Calu3 (cell line): ENCODE measurements around the gene PDGFB. TPM values are rescaled to one million over a fixed set of nuclear protein-coding genes. Genes with fewer than 3 reads are reported as not detected.

Experiments used
- BruUV-seq: library from RNA; stranded (reverse); fragments of 400-500 nt; replicated peaks from 2 replicates; lab custom pipeline; 2021; lab: Mats Ljungman, UMichigan
- CTCF ChIA-PET: fragments of 300-600 bp; sonication (Branson Sonifier 250); formaldehyde crosslinking; loops from one replicate; lab custom pipeline; 2022; ENCODE audit warnings: antibody characterized with exemption; lab: Charles Lee
- DNase-seq: peaks from one replicate; pipeline ENCODE4 v3.0.0; 2022
- H3K27ac Mint-ChIP-seq: one replicate; pipeline ENCODE4 v1.8.0; 2022; ENCODE audit warnings: mixed read lengths; ENCODE audit not compliant: unreplicated experiment
- H3K27me3 Mint-ChIP-seq: one replicate; pipeline ENCODE4 v1.8.0; 2022; ENCODE audit warnings: mixed read lengths; ENCODE audit not compliant: unreplicated experiment
- H3K36me3 Mint-ChIP-seq: one replicate; pipeline ENCODE4 v1.8.0; 2022; ENCODE audit warnings: mild to moderate bottlenecking, moderate library complexity, mixed read lengths; ENCODE audit not compliant: insufficient read depth, unreplicated experiment
- H3K4me1 Mint-ChIP-seq: one replicate; pipeline ENCODE4 v1.8.0; 2022; ENCODE audit warnings: mild to moderate bottlenecking, low read depth, mixed read lengths; ENCODE audit not compliant: unreplicated experiment
- H3K4me3 Mint-ChIP-seq: one replicate; pipeline ENCODE4 v1.8.0; 2022; ENCODE audit warnings: mild to moderate bottlenecking, low read depth, moderate library complexity, mixed read lengths; ENCODE audit not compliant: unreplicated experiment
- H3K9me3 Mint-ChIP-seq: one replicate; pipeline ENCODE4 v1.8.0; 2022; ENCODE audit warnings: low read depth, mixed read lengths; ENCODE audit not compliant: unreplicated experiment
- intact Hi-C: fragments of 100-400 bp; cut with micrococcal nuclease; formaldehyde crosslinking; loops from one replicate; pipeline ENCODE4 v1.10.0; 2022; ENCODE audit not compliant: unreplicated experiment
- total RNA-seq: library from RNA; stranded (reverse); gene quantifications from 2 replicates; pipeline ENCODE4 v1.2.3, GENCODE V29; 2022
- TF ChIP-seq, protein P1 (sequence below): fragments of 200-600 bp; IDR thresholded peaks from one replicate; pipeline ENCODE4 v1.8.0; 2022; ENCODE audit warnings: antibody characterized with exemption; ENCODE audit not compliant: unreplicated experiment

The PDGFB gene
- total RNA-seq, 1 experiment from 2014 or later, result 25.9 TPM

DNA sequence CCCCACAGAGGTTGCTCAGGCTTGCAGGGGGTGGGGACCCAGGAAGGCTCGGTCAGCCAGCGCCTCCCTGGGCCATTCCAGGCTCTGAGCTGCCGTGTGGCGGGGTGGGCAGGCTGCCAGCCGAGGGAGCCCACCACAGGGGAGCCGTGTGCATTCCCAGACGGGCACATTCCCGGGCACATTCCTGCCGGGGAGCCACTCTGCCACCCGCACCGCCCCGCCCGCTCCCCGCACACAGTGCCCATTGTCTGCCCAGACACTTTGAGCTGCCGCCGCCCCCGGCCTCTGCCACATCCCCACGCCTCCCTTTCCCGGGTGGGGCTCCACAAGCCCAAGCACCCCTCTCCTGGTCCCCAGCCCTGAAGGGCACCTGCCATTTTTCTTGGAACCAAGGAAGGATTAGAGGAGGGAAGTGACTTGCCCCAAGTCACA is 47.3 kb upstream of the PDGFB start:
- peaks cover 45% of the 10 kb centered on the region for H3K36me3 Mint-ChIP-seq
- intact Hi-C loops, result loop anchor here (5.0 kb wide), 1 partner anchor 50 kb away; the partner anchor contains the start of gene PDGFB
- no peaks in the 10 kb centered on the region for H3K9me3 Mint-ChIP-seq
- TF ChIP-seq, protein P1, sequence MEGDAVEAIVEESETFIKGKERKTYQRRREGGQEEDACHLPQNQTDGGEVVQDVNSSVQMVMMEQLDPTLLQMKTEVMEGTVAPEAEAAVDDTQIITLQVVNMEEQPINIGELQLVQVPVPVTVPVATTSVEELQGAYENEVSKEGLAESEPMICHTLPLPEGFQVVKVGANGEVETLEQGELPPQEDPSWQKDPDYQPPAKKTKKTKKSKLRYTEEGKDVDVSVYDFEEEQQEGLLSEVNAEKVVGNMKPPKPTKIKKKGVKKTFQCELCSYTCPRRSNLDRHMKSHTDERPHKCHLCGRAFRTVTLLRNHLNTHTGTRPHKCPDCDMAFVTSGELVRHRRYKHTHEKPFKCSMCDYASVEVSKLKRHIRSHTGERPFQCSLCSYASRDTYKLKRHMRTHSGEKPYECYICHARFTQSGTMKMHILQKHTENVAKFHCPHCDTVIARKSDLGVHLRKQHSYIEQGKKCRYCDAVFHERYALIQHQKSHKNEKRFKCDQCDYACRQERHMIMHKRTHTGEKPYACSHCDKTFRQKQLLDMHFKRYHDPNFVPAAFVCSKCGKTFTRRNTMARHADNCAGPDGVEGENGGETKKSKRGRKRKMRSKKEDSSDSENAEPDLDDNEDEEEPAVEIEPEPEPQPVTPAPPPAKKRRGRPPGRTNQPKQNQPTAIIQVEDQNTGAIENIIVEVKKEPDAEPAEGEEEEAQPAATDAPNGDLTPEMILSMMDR, result no peak
- CTCF ChIA-PET, result interaction anchor here (0.9 to 1.9 kb wide), 5 partner anchors 9 to 121 kb away, joined by 3 to 17 read pairs (median 5); partner anchors contain the start of gene PDGFB
- BruUV-seq, result no TSS peak
- DNase-seq, result peak; percentile 92
- peaks cover 82% of the 10 kb centered on the region for H3K4me1 Mint-ChIP-seq
- H3K27me3 Mint-ChIP-seq, result no peaks in the 10 kb centered on the region
- peak overlapping the region; percentile 94 for H3K27ac Mint-ChIP-seq
- H3K4me3 Mint-ChIP-seq, result peak overlapping the region; percentile 52

DNA sequence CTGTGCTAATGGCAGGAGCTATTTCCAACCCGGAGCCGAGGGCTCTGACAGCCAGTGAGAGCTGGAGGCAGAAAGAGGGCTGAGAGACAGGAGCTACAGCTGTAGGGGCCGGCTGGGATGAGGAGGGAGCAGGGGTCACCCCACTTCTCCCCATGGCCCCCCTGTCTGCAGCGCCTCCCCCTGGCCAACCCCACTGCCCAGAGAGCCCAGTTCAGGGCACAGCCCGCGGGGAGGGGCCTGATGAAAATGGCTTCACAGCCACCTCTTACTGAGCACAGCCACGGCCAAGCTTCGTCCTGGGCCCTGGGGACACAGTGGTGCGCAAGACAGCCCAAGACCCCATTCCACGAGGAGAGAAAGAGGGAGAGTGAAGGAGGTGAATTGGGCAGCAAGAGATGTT is 46.7 kb upstream of the PDGFB start:
- TF ChIP-seq, protein P1, result peak; percentile 35
- peak overlapping the region; percentile 52 for H3K4me3 Mint-ChIP-seq
- H3K4me1 Mint-ChIP-seq, result peaks cover 77% of the 10 kb centered on the region
- peaks cover 45% of the 10 kb centered on the region for H3K36me3 Mint-ChIP-seq
- BruUV-seq, result no TSS peak
- no peak for DNase-seq
- H3K9me3 Mint-ChIP-seq, result no peaks in the 10 kb centered on the region
- CTCF ChIA-PET, result interaction anchor here (0.9 to 1.9 kb wide), 5 partner anchors 8 to 85 kb away, joined by 3 to 17 read pairs (median 4); partner anchors contain the start of gene PDGFB
- peak overlapping the region; percentile 94 for H3K27ac Mint-ChIP-seq
- intact Hi-C loops, result loop anchor here (5.0 kb wide), 1 partner anchor 49 kb away; the partner anchor contains the start of gene PDGFB
- no peaks in the 10 kb centered on the region for H3K27me3 Mint-ChIP-seq

DNA sequence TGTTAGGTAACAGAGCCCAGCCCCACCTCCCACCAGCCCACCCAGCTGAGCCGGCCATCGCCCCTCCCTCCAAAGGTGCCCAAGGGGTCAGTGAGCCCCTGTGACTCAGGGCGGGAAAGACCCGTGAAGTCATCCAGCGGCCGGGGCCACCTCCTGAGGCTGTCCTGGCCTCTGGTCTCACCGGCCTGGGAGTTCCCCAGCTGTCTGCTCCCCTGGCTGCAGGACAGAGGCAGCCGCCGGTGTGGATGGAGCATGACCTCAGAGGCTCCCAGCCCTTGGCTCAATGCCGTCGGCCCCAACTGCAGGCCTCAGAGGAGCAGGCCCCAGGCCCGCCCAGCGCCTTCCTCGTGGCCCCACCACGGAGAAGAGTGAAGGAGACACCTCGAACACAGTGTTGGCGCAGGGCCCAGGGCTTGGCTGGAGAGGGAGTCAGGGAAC is 46.0 kb upstream of the PDGFB start:
- intact Hi-C loops, result loop anchor here (5.0 kb wide), 1 partner anchor 48 kb away; the partner anchor contains the start of gene PDGFB
- peak; percentile 88 for DNase-seq
- H3K4me1 Mint-ChIP-seq, result peaks cover 70% of the 10 kb centered on the region
- H3K27me3 Mint-ChIP-seq, result no peaks in the 10 kb centered on the region
- CTCF ChIA-PET, result interaction anchor here (0.7 to 1.8 kb wide), 7 partner anchors 19 to 84 kb away, joined by 3 to 10 read pairs (median 3); partner anchors contain the start of gene PDGFB
- peaks cover 45% of the 10 kb centered on the region for H3K36me3 Mint-ChIP-seq
- peak overlapping the region; percentile 94 for H3K27ac Mint-ChIP-seq
- no TSS peak for BruUV-seq
- H3K4me3 Mint-ChIP-seq, result peak overlapping the region; percentile 52
- H3K9me3 Mint-ChIP-seq, result peaks cover 3% of the 10 kb centered on the region
- TF ChIP-seq, protein P1, result no peak

DNA sequence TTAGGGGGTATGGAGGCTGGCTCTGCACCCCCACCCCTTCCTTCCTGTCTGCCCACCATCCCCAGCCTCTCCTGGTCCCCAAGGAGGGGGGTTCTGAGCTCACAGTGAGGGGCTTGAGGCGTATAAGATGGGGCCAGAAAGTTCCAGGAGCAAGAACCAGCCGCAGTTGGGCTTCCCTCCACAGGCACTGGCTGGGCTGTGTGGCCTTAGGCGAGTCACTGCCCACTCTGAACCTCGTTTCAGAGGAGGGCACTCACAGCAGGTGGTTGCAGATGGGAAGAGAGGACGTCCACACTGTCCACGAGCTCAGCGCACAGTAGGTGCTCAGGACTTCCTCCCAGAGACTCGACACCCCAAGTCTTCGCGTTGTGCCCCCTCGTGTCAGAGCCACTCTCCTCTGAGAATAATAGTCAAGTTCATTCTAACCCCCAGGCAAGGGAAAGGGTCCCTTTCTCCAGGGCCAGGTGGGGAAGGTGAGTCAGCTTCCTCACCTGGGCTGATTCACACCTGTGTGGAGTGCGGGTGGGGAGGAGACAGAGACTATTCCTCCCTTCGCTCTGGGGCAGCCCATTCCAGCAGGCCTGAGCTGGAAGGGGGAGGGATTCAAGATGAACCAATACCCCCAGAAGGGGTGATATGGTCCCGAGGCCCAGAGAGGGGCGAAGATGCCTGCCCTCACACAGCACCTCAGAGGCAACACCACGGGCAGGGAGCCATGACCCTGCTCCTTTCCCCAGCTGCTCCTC is 45.4 kb upstream of the PDGFB start:
- CTCF ChIA-PET, result interaction anchor here (0.7 to 1.8 kb wide), 6 partner anchors 19 to 83 kb away, joined by 3 to 10 read pairs (median 4); partner anchors contain the start of gene PDGFB
- peak overlapping the region; percentile 94 for H3K27ac Mint-ChIP-seq
- intact Hi-C loops, result loop anchor here (5.0 kb wide), 1 partner anchor 48 kb away; the partner anchor contains the start of gene PDGFB
- peak; percentile 73 for DNase-seq
- H3K36me3 Mint-ChIP-seq, result peaks cover 45% of the 10 kb centered on the region
- BruUV-seq, result TSS peak; percentile 52
- no peaks in the 10 kb centered on the region for H3K27me3 Mint-ChIP-seq
- peaks cover 68% of the 10 kb centered on the region for H3K4me1 Mint-ChIP-seq
- TF ChIP-seq, protein P1, result no peak
- peaks cover 4% of the 10 kb centered on the region for H3K9me3 Mint-ChIP-seq
- peak overlapping the region; percentile 52 for H3K4me3 Mint-ChIP-seq
